T-cell (primary cell): Measurements from ENCODE around the gene E2F3. TPM values are rescaled to one million over a fixed set of nuclear protein-coding genes. Genes with fewer than 3 reads are reported as not detected.

Experiments used
- ATAC-seq, 4 experiments: fragments of 200-7000 bp in 3 of 4; fragments of 150-1000 bp in 1 of 4; cut with Tn5 transposase; replicated peaks in 1 of 4; 1 replicate in 3 of 4; 2 replicates in 1 of 4; pipeline ENCODE4 v1.10.0; 2021; ENCODE audit warnings: moderate library complexity in 3 of 4, mild to moderate bottlenecking in 2 of 4, moderate number of reproducible peaks in 1 of 4
- CTCF ChIA-PET, 2 donors: fragments of 300-600 bp; sonication (Branson Sonifier 250); formaldehyde crosslinking; loops; one replicate each; lab custom pipeline; 2022; ENCODE audit warnings: antibody characterized with exemption in 2 of 2; lab: Charles Lee
- POLR2A ChIA-PET, 2 donors: fragments of 300-600 bp; sonication (Branson Sonifier 250); formaldehyde crosslinking; loops; one replicate each; lab custom pipeline; 2022; ENCODE audit warnings: antibody characterized with exemption in 2 of 2; lab: Charles Lee
- DNase-seq, 35 experiments: peaks; one replicate each; pipeline versions ENCODE4 v3.0.0 to v3.0.0-alpha.2; 2013 to 2023
- H3K27ac ChIP-seq: one replicate; pipeline ENCODE4 v1.5.1; 2013; ENCODE audit warnings: low read length
- H3K27me3 ChIP-seq, 2 experiments: replicated peaks in 1 of 2; 1 replicate in 1 of 2; 2 replicates in 1 of 2; pipeline versions ENCODE4 v1.6.1 to v1.7.0; 2013; ENCODE audit warnings: low read length in 1 of 2, mixed read lengths in 1 of 2; ENCODE audit not compliant: control insufficient read depth in 2 of 2, insufficient read depth in 2 of 2; ENCODE audit errors: extremely low read depth in 1 of 2
- H3K36me3 ChIP-seq, 2 donors: 1 replicate in 1 of 2; 2 replicates in 1 of 2; pipeline versions ENCODE4 v1.6.1 to v1.7.0; 2013; ENCODE audit warnings: low read length in 1 of 2; ENCODE audit not compliant: control insufficient read depth in 2 of 2, insufficient read depth in 1 of 2; ENCODE audit errors: extremely low read depth in 1 of 2
- H3K4me1 ChIP-seq, 2 experiments: 1 replicate in 1 of 2; 2 replicates in 1 of 2; pipeline versions ENCODE4 v1.6.1 to v1.7.0; 2013; ENCODE audit warnings: low read length in 2 of 2, mixed read lengths in 1 of 2; ENCODE audit not compliant: insufficient read depth in 2 of 2, control insufficient read depth in 1 of 2; ENCODE audit errors: extremely low read depth in 1 of 2
- H3K4me3 ChIP-seq, 2 donors: 1 replicate in 1 of 2; 2 replicates in 1 of 2; pipeline versions ENCODE4 v1.5.1 to v1.7.0; 2013; ENCODE audit warnings: mild to moderate bottlenecking in 2 of 2, low read length in 1 of 2, moderate library complexity in 1 of 2; ENCODE audit not compliant: control insufficient read depth in 1 of 2; ENCODE audit errors: extremely low read depth in 1 of 2
- H3K9me3 ChIP-seq: 2 replicates; pipeline ENCODE4 v1.7.0; 2013
- H3K27ac Mint-ChIP-seq, 2 donors: one replicate each; pipeline ENCODE4 v1.8.0; 2020 to 2021; ENCODE audit warnings: mild to moderate bottlenecking in 2 of 2, mixed read lengths in 2 of 2
- H3K27me3 Mint-ChIP-seq, 2 donors: one replicate each; pipeline ENCODE4 v1.8.0; 2021 to 2022; ENCODE audit warnings: mixed read lengths in 2 of 2
- H3K36me3 Mint-ChIP-seq: one replicate; pipeline ENCODE4 v1.8.0; 2021; ENCODE audit warnings: mixed read lengths
- H3K4me1 Mint-ChIP-seq, 3 donors: one replicate each; pipeline ENCODE4 v1.8.0; 2020 to 2022; ENCODE audit warnings: mixed read lengths in 3 of 3, mild to moderate bottlenecking in 1 of 3
- H3K4me3 Mint-ChIP-seq, 3 donors: one replicate each; pipeline ENCODE4 v1.8.0; 2020 to 2022; ENCODE audit warnings: mild to moderate bottlenecking in 3 of 3, mixed read lengths in 3 of 3, moderate library complexity in 3 of 3
- H3K9me3 Mint-ChIP-seq, 3 donors: one replicate each; pipeline ENCODE4 v1.8.0; 2020 to 2022; ENCODE audit warnings: mixed read lengths in 3 of 3
- WGBS: methylation state at CpG from one replicate; pipeline ENCODE4 v1.1.5; 2013; ENCODE audit warnings: missing lambda C conversion rate; ENCODE audit not compliant: insufficient coverage; 5-methylcytosine and 5-hydroxymethylcytosine counted together
- total RNA-seq, 35 experiments: library from RNA in 6 of 35; stranded (reverse) in 6 of 35; fragments of 120-200 nt in 1 of 35; gene quantifications; one replicate each; pipeline versions ENCODE4 v1.2.1 to v1.2.4 and lab custom pipeline; 2013 to 2026

E2F3 gene
- total RNA-seq, 5 donors from 2014 or later (not counting 1 experiment from before 2014, with no cell fraction given): 9.6 to 28.2 (median 23.1) TPM

- Mint-ChIP-seq H3K27me3 (no peaks in the 10 kb centered on the region), H3K4me1 (peaks cover 56 to 75% (median 57%) of the 10 kb centered on the region in 3 donors), H3K36me3 (peaks cover 17% of the 10 kb centered on the region), H3K4me3 (peak overlapping the region in 1 of 3 donors; percentile 14), H3K27ac (peak overlapping the region in 1 of 2 donors; percentile 40), H3K9me3 (no peaks in the 10 kb centered on the region)
- Histone ChIP-seq H3K27ac (no peak overlapping the region), H3K4me1 (peaks cover 14 to 38% of the 10 kb centered on the region in 2 experiments), H3K36me3 (peaks cover 0 to 5% of the 10 kb centered on the region in 2 donors), H3K27me3 (no peaks in the 10 kb centered on the region), H3K9me3 (no peaks in the 10 kb centered on the region), H3K4me3 (no peak overlapping the region)
- ChIA-PET CTCF (no interaction called here), POLR2A (no interaction called here)
- WGBS: no CpG with 5 or more reads among the region's 6 CpGs
- peak in 3 of 4 experiments; percentile 16 to 30 (median 28) for ATAC-seq
- DNase-seq: peak in 1 of 35 experiments; percentile 16
These were observed 14.2 kb downstream of the E2F3 start for GRCh38 chr6:20415712-20416454.

GRCh38 chr6:20416567-20417345, 15.1 kb downstream of the E2F3 start:
- H3K4me3 ChIP-seq: no peak overlapping the region
- no peak overlapping the region for H3K27ac ChIP-seq
- WGBS: no CpG with 5 or more reads among the region's 4 CpGs
- peaks cover 0 to 4% (median 0%) of the 10 kb centered on the region in 3 donors for H3K9me3 Mint-ChIP-seq
- ChIA-PET CTCF (interaction anchor here (0.6 to 1.1 kb wide), 2 partner anchors 14 to 111 kb away, joined by 9 read pairs; no protein-coding TSS in a partner anchor), POLR2A (interaction anchor here in 1 of 2 donors (1.3 kb wide), 1 partner anchor 97 kb away, joined by 5 read pairs; no protein-coding TSS in a partner anchor)
- H3K9me3 ChIP-seq: no peaks in the 10 kb centered on the region
- H3K4me3 Mint-ChIP-seq: peak overlapping the region in 1 of 3 donors; percentile 14
- H3K27me3 Mint-ChIP-seq: no peaks in the 10 kb centered on the region
- peak in 1 of 35 experiments; percentile 19 for DNase-seq
- H3K36me3 ChIP-seq: peaks cover 0 to 5% of the 10 kb centered on the region in 2 donors
- peak overlapping the region in 1 of 2 donors; percentile 17 for H3K27ac Mint-ChIP-seq
- no peaks in the 10 kb centered on the region for H3K27me3 ChIP-seq
- peaks cover 14 to 30% of the 10 kb centered on the region in 2 experiments for H3K4me1 ChIP-seq
- H3K4me1 Mint-ChIP-seq: peaks cover 48 to 69% (median 52%) of the 10 kb centered on the region in 3 donors
- ATAC-seq: peak in 2 of 4 experiments; percentile 26 to 31
- H3K36me3 Mint-ChIP-seq: peaks cover 23% of the 10 kb centered on the region

GRCh38 chr6:20417819-20418218, 16.1 kb downstream of the E2F3 start:
- ChIA-PET CTCF (interaction anchor here in 1 of 2 donors (1.1 to 1.5 kb wide), 2 partner anchors 14 to 15 kb away, joined by 6 to 9 read pairs; no protein-coding TSS in a partner anchor), POLR2A (interaction anchor here in 1 of 2 donors (1.3 kb wide), 1 partner anchor 98 kb away, joined by 5 read pairs; no protein-coding TSS in a partner anchor)
- WGBS: 58% methylated on average over 2 of the region's 6 CpGs

GRCh38 chr6:20426177-20427082, 24.8 kb downstream of the E2F3 start:
- WGBS: 100% methylated on average over 1 of the region's 3 CpGs
- H3K27me3 ChIP-seq: no peaks in the 10 kb centered on the region
- DNase-seq (no peak), ATAC-seq (no peak)
- no peak overlapping the region for H3K4me3 ChIP-seq
- peaks cover 4 to 13% of the 10 kb centered on the region in 2 experiments for H3K4me1 ChIP-seq
- H3K4me1 Mint-ChIP-seq: peaks cover 22 to 35% (median 32%) of the 10 kb centered on the region in 3 donors
- no peaks in the 10 kb centered on the region for H3K27me3 Mint-ChIP-seq
- peaks cover 0 to 4% (median 0%) of the 10 kb centered on the region in 3 donors for H3K9me3 Mint-ChIP-seq
- peaks cover 0 to under 1% of the 10 kb centered on the region in 2 donors for H3K36me3 ChIP-seq
- CTCF ChIA-PET: no interaction called here
- H3K9me3 ChIP-seq: no peaks in the 10 kb centered on the region
- POLR2A ChIA-PET: no interaction called here
- no peak overlapping the region for H3K27ac Mint-ChIP-seq
- H3K27ac ChIP-seq: no peak overlapping the region
- peaks cover 29% of the 10 kb centered on the region for H3K36me3 Mint-ChIP-seq
- H3K4me3 Mint-ChIP-seq: no peak overlapping the region

More at GRCh38 chr6:20417819-20418218, 16.1 kb downstream of the E2F3 start:
- Histone ChIP-seq H3K27me3 (no peaks in the 10 kb centered on the region), H3K36me3 (no peaks in the 10 kb centered on the region), H3K4me1 (peaks cover 14 to 30% of the 10 kb centered on the region in 2 experiments), H3K4me3 (no peak overlapping the region), H3K27ac (no peak overlapping the region), H3K9me3 (no peaks in the 10 kb centered on the region)
- peaks cover 42 to 66% (median 52%) of the 10 kb centered on the region in 3 donors for H3K4me1 Mint-ChIP-seq
- no peak overlapping the region for H3K4me3 Mint-ChIP-seq
- DNase-seq (no peak), ATAC-seq (no peak)
- H3K9me3 Mint-ChIP-seq: peaks cover 0 to 5% (median 0%) of the 10 kb centered on the region in 3 donors
- no peak overlapping the region for H3K27ac Mint-ChIP-seq
- H3K36me3 Mint-ChIP-seq: peaks cover 26% of the 10 kb centered on the region
- no peaks in the 10 kb centered on the region for H3K27me3 Mint-ChIP-seq

GRCh38 chr6:20427856-20428255, 26.2 kb downstream of the E2F3 start:
- Mint-ChIP-seq H3K36me3 (peaks cover 31% of the 10 kb centered on the region), H3K9me3 (peaks cover 0 to 6% (median 0%) of the 10 kb centered on the region in 3 donors), H3K27ac (no peak overlapping the region), H3K4me1 (peaks cover 22 to 30% (median 26%) of the 10 kb centered on the region in 3 donors), H3K27me3 (no peaks in the 10 kb centered on the region), H3K4me3 (no peak overlapping the region)
- ChIA-PET POLR2A (no interaction called here), CTCF (no interaction called here)
- no peak for DNase-seq
- no peaks in the 10 kb centered on the region for H3K27me3 ChIP-seq
- H3K36me3 ChIP-seq: peaks cover 0 to 3% of the 10 kb centered on the region in 2 donors
- no peak for ATAC-seq
- peaks cover 4 to 13% of the 10 kb centered on the region in 2 experiments for H3K4me1 ChIP-seq
- no peak overlapping the region for H3K27ac ChIP-seq
- no peaks in the 10 kb centered on the region for H3K9me3 ChIP-seq
- 0% methylated on average over 1 of the region's 6 CpGs for WGBS
- H3K4me3 ChIP-seq: no peak overlapping the region
